ENCODE data around the gene AHSA1. TPM values are rescaled to one million over a fixed set of nuclear protein-coding genes. Genes with fewer than 3 reads are reported as not detected.

The AHSA1 gene
- polyA plus RNA-seq, 1 of the 3 experiments (the other 2 are of a cell fraction): 366 TPM

GRCh38 chr14:77426396-77426795 is 31.5 kb upstream of the AHSA1 start:
- H3K27ac ChIP-seq (ENCODE audit: low read depth in 2 of 2, low read length in 1 of 2): no peak overlapping the region
- no peaks in the 10 kb centered on the region for H3K4me1 ChIP-seq (ENCODE audit: control insufficient read depth in 1 of 2, insufficient read depth in 2 of 2, low read depth in 1 of 2, low read length in 1 of 2)
- POLR2A ChIA-PET: interaction anchor here (1.2 kb wide), 1 partner anchor 12 kb away, joined by 3 read pairs; no protein-coding TSS in a partner anchor
- H3K27me3 ChIP-seq (ENCODE audit: insufficient read depth): no peaks in the 10 kb centered on the region
- H2AFZ ChIP-seq (ENCODE audit: low read depth): no peak overlapping the region
- H3K9me2 ChIP-seq: no peaks in the 10 kb centered on the region
- H3K36me3 ChIP-seq (replicated peaks in 1 of 2; ENCODE audit: control insufficient read depth in 1 of 2, insufficient read depth in 2 of 2, low read length in 1 of 2): peaks cover 53 to 88% of the 10 kb centered on the region in 2 experiments
- no peaks in the 10 kb centered on the region for H3K9me3 ChIP-seq
- no peak overlapping the region for H3K4me3 ChIP-seq (ENCODE audit: low read depth in 2 of 2, low read length in 1 of 2)
- WGBS (ENCODE audit: low lambda C conversion rate): 96% methylated on average over 3 of the region's 3 CpGs
- H4K20me1 ChIP-seq (ENCODE audit: insufficient read depth): no peaks in the 10 kb centered on the region
- no peaks in the 10 kb centered on the region for H3K79me2 ChIP-seq (ENCODE audit: insufficient read depth)
- H3K4me2 ChIP-seq: no peak overlapping the region
- H3K9ac ChIP-seq: no peak overlapping the region
- CTCF ChIA-PET: interaction anchor here (1.5 kb wide), 1 partner anchor 31 kb away, joined by 3 read pairs; the partner anchor contains the start of gene VIPAS39
- TF ChIP-seq GATA2 (CRISPR knock-in tag; IDR thresholded peaks at IDR 0.05) (no peak), FOXJ3 (CRISPR knock-in tag; IDR thresholded peaks at IDR 0.05) (no peak), MXI1 (IDR thresholded peaks at IDR 0.05; ENCODE audit: low read depth, low read length) (no peak), POLR2AphosphoS5 (IDR thresholded peaks at IDR 0.05; ENCODE audit: low read depth, low read length) (no peak), JUND (IDR thresholded peaks at IDR 0.05) (no peak), RXRA (IDR thresholded peaks at IDR 0.05; ENCODE audit: borderline replicate concordance, low read depth) (no peak)
- TF ChIP-seq, protein P1, sequence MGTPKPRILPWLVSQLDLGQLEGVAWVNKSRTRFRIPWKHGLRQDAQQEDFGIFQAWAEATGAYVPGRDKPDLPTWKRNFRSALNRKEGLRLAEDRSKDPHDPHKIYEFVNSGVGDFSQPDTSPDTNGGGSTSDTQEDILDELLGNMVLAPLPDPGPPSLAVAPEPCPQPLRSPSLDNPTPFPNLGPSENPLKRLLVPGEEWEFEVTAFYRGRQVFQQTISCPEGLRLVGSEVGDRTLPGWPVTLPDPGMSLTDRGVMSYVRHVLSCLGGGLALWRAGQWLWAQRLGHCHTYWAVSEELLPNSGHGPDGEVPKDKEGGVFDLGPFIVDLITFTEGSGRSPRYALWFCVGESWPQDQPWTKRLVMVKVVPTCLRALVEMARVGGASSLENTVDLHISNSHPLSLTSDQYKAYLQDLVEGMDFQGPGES (IDR thresholded peaks at IDR 0.05; ENCODE audit: low read depth, low read length): no peak
- peaks cover 3% of the 10 kb centered on the region for H3F3A ChIP-seq (replicated peaks; ENCODE audit: insufficient read depth)
- no peak for DNase-seq

DNA sequence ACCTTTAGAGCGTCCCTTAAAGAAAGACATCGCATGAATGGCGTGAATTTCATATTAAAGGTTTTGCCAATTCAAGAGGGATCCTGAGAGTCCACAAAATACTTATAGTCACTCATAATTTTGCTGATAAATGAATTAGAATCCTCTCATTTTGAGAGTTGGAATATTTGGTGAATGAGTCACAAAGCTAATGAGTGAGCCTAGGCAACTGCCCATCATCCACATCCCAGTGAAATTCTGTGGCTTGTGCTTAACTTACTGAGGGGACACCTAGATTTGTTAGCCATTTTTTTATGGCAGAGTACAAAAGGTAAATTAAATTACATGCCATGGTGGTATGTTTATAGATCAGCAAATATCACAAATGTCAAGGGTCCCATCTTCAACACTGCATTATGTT is 21.9 kb upstream of the AHSA1 start:
- Histone ChIP-seq H3K4me3 (ENCODE audit: low read depth in 2 of 2, low read length in 1 of 2) (no peak overlapping the region), H3K27me3 (ENCODE audit: insufficient read depth) (no peaks in the 10 kb centered on the region), H3K4me1 (ENCODE audit: control insufficient read depth in 1 of 2, insufficient read depth in 2 of 2, low read depth in 1 of 2, low read length in 1 of 2) (no peaks in the 10 kb centered on the region), H4K20me1 (ENCODE audit: insufficient read depth) (no peaks in the 10 kb centered on the region), H3F3A (replicated peaks; ENCODE audit: insufficient read depth) (peaks cover 14% of the 10 kb centered on the region), H3K9ac (no peak overlapping the region), H3K79me2 (ENCODE audit: insufficient read depth) (no peaks in the 10 kb centered on the region), H3K27ac (ENCODE audit: low read depth in 2 of 2, low read length in 1 of 2) (no peak overlapping the region), H2AFZ (ENCODE audit: low read depth) (no peak overlapping the region), H3K9me3 (no peaks in the 10 kb centered on the region), H3K4me2 (no peak overlapping the region), H3K9me2 (no peaks in the 10 kb centered on the region), H3K36me3 (replicated peaks in 1 of 2; ENCODE audit: control insufficient read depth in 1 of 2, insufficient read depth in 2 of 2, low read length in 1 of 2) (peaks cover 63 to 71% of the 10 kb centered on the region in 2 experiments)
- ChIA-PET CTCF (interaction anchor here (1.6 kb wide), 1 partner anchor 23 kb away, joined by 5 read pairs; no protein-coding TSS in a partner anchor), POLR2A (no interaction called here)
- DNase-seq: no peak
- TF ChIP-seq, protein P2, sequence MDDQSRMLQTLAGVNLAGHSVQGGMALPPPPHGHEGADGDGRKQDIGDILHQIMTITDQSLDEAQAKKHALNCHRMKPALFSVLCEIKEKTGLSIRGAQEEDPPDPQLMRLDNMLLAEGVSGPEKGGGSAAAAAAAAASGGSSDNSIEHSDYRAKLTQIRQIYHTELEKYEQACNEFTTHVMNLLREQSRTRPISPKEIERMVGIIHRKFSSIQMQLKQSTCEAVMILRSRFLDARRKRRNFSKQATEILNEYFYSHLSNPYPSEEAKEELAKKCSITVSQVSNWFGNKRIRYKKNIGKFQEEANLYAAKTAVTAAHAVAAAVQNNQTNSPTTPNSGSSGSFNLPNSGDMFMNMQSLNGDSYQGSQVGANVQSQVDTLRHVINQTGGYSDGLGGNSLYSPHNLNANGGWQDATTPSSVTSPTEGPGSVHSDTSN (IDR thresholded peaks at IDR 0.05): no peak
- TF ChIP-seq CTCF (IDR thresholded peaks at IDR 0.05): no peak
- TF ChIP-seq SMC3 (IDR thresholded peaks at IDR 0.05; ENCODE audit: low read depth, low read length): no peak
- TF ChIP-seq YY1 (IDR thresholded peaks at IDR 0.05; ENCODE audit: low read depth): no peak
- TF ChIP-seq, protein P3, sequence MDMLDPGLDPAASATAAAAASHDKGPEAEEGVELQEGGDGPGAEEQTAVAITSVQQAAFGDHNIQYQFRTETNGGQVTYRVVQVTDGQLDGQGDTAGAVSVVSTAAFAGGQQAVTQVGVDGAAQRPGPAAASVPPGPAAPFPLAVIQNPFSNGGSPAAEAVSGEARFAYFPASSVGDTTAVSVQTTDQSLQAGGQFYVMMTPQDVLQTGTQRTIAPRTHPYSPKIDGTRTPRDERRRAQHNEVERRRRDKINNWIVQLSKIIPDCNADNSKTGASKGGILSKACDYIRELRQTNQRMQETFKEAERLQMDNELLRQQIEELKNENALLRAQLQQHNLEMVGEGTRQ (IDR thresholded peaks at IDR 0.05; ENCODE audit: borderline replicate concordance, low read depth, low read length): no peak
- no peak for TF ChIP-seq JUND (IDR thresholded peaks at IDR 0.05)
- no peak for TF ChIP-seq RCOR1 (IDR thresholded peaks at IDR 0.05; ENCODE audit: low read length)
- no peak for TF ChIP-seq RAD21 (IDR thresholded peaks at IDR 0.05; ENCODE audit: low read length)
- TF ChIP-seq TAF1 (IDR thresholded peaks at IDR 0.05; ENCODE audit: borderline replicate concordance, low read depth, low read length): no peak
- TF ChIP-seq FOXM1 (IDR thresholded peaks at IDR 0.05; ENCODE audit: low read depth): no peak
- 96% methylated on average over 3 of the region's 3 CpGs for WGBS (ENCODE audit: low lambda C conversion rate)

All from SK-N-SH (cell line).